ENCODE measurements around the gene RNF144B. TPM values are rescaled to one million over a fixed set of nuclear protein-coding genes. Genes with fewer than 3 reads are reported as not detected.

RNF144B gene
- total and polyA plus RNA-seq, 4 donors, result 3.3 to 12.0 (median 6.3) TPM

GRCh38 chr6:18485660-18486435, 98.7 kb downstream of the RNF144B start:
- H3K4me1 ChIP-seq (ENCODE audit: control insufficient read depth, insufficient read depth, low read length), result no peaks in the 10 kb centered on the region
- no peaks in the 10 kb centered on the region for H3K36me3 ChIP-seq (ENCODE audit: control insufficient read depth, insufficient read depth, low read length)
- no peak for DNase-seq (ENCODE audit: low read depth in 4 of 6, low spot score in 6 of 6)
- H3K9me3 ChIP-seq (ENCODE audit: control insufficient read depth, insufficient read depth, low read length), result no peaks in the 10 kb centered on the region
- H3K27ac ChIP-seq (ENCODE audit: low read depth, low read length), result no peak overlapping the region
- no peaks in the 10 kb centered on the region for H3K27me3 ChIP-seq (ENCODE audit: control insufficient read depth, insufficient read depth, low read length)
- H3K4me3 ChIP-seq (ENCODE audit: low read depth, low read length), result no peak overlapping the region
- whole genome bisulfite sequencing (ENCODE audit: insufficient coverage), result no CpG with 5 or more reads among the region's 3 CpGs

- H3K4me3 ChIP-seq (ENCODE audit: low read depth, low read length), result no peak overlapping the region
- DNase-seq (ENCODE audit: low read depth in 4 of 6, low spot score in 6 of 6), result peak in 1 of 6 donors; percentile 36
- no peak overlapping the region for H3K27ac ChIP-seq (ENCODE audit: low read depth, low read length)
- WGBS (ENCODE audit: insufficient coverage), result no CpG with 5 or more reads among the region's 2 CpGs
- H3K9me3 ChIP-seq (ENCODE audit: control insufficient read depth, insufficient read depth, low read length), result no peaks in the 10 kb centered on the region
- H3K27me3 ChIP-seq (ENCODE audit: control insufficient read depth, insufficient read depth, low read length), result no peaks in the 10 kb centered on the region
- H3K36me3 ChIP-seq (ENCODE audit: control insufficient read depth, insufficient read depth, low read length), result no peaks in the 10 kb centered on the region
- peaks cover 4% of the 10 kb centered on the region for H3K4me1 ChIP-seq (ENCODE audit: control insufficient read depth, insufficient read depth, low read length)
These were observed 100.9 kb downstream of the RNF144B start for GRCh38 chr6:18488004-18488403.

GRCh38 chr6:18488526-18489270, 101.5 kb downstream of the RNF144B start:
- peaks cover 4% of the 10 kb centered on the region for H3K4me1 ChIP-seq (ENCODE audit: control insufficient read depth, insufficient read depth, low read length)
- H3K27ac ChIP-seq (ENCODE audit: low read depth, low read length), result no peak overlapping the region
- WGBS (ENCODE audit: insufficient coverage), result 81% methylated on average over 3 of the region's 5 CpGs
- no peaks in the 10 kb centered on the region for H3K27me3 ChIP-seq (ENCODE audit: control insufficient read depth, insufficient read depth, low read length)
- H3K36me3 ChIP-seq (ENCODE audit: control insufficient read depth, insufficient read depth, low read length), result no peaks in the 10 kb centered on the region
- no peak for DNase-seq (ENCODE audit: low read depth in 4 of 6, low spot score in 6 of 6)
- H3K4me3 ChIP-seq (ENCODE audit: low read depth, low read length), result no peak overlapping the region
- no peaks in the 10 kb centered on the region for H3K9me3 ChIP-seq (ENCODE audit: control insufficient read depth, insufficient read depth, low read length)

GRCh38 chr6:18489335-18489734, 102.2 kb downstream of the RNF144B start:
- Histone ChIP-seq H3K4me1 (ENCODE audit: control insufficient read depth, insufficient read depth, low read length) (peaks cover 4% of the 10 kb centered on the region), H3K27me3 (ENCODE audit: control insufficient read depth, insufficient read depth, low read length) (no peaks in the 10 kb centered on the region), H3K27ac (ENCODE audit: low read depth, low read length) (no peak overlapping the region), H3K36me3 (ENCODE audit: control insufficient read depth, insufficient read depth, low read length) (no peaks in the 10 kb centered on the region), H3K4me3 (ENCODE audit: low read depth, low read length) (no peak overlapping the region), H3K9me3 (ENCODE audit: control insufficient read depth, insufficient read depth, low read length) (no peaks in the 10 kb centered on the region)
- WGBS (ENCODE audit: insufficient coverage), result 100% methylated on average over 2 of the region's 4 CpGs
- no peak for DNase-seq (ENCODE audit: low read depth in 4 of 6, low spot score in 6 of 6)

- H3K36me3 ChIP-seq (ENCODE audit: control insufficient read depth, insufficient read depth, low read length), result no peaks in the 10 kb centered on the region
- H3K4me3 ChIP-seq (ENCODE audit: low read depth, low read length), result no peak overlapping the region
- no peaks in the 10 kb centered on the region for H3K9me3 ChIP-seq (ENCODE audit: control insufficient read depth, insufficient read depth, low read length)
- no peak overlapping the region for H3K27ac ChIP-seq (ENCODE audit: low read depth, low read length)
- H3K4me1 ChIP-seq (ENCODE audit: control insufficient read depth, insufficient read depth, low read length), result peaks cover 4% of the 10 kb centered on the region
- H3K27me3 ChIP-seq (ENCODE audit: control insufficient read depth, insufficient read depth, low read length), result no peaks in the 10 kb centered on the region
- 38% methylated on average over 6 of the region's 11 CpGs for WGBS (ENCODE audit: insufficient coverage)
- DNase-seq (ENCODE audit: low read depth in 4 of 6, low spot score in 6 of 6), result no peak
These were observed 104.3 kb downstream of the RNF144B start for GRCh38 chr6:18491308-18492045.

- Histone ChIP-seq H3K27me3 (ENCODE audit: control insufficient read depth, insufficient read depth, low read length) (no peaks in the 10 kb centered on the region), H3K4me3 (ENCODE audit: low read depth, low read length) (no peak overlapping the region), H3K4me1 (ENCODE audit: control insufficient read depth, insufficient read depth, low read length) (peaks cover 4% of the 10 kb centered on the region), H3K36me3 (ENCODE audit: control insufficient read depth, insufficient read depth, low read length) (no peaks in the 10 kb centered on the region), H3K9me3 (ENCODE audit: control insufficient read depth, insufficient read depth, low read length) (no peaks in the 10 kb centered on the region), H3K27ac (ENCODE audit: low read depth, low read length) (no peak overlapping the region)
- WGBS (ENCODE audit: insufficient coverage), result no CpG with 5 or more reads among the region's 2 CpGs
- no peak for DNase-seq (ENCODE audit: low read depth in 4 of 6, low spot score in 6 of 6)
These were observed 105.8 kb downstream of the RNF144B start for GRCh38 chr6:18492972-18493371.

GRCh38 chr6:18493382-18493891, 106.3 kb downstream of the RNF144B start:
- Histone ChIP-seq H3K4me3 (ENCODE audit: low read depth, low read length) (no peak overlapping the region), H3K27me3 (ENCODE audit: control insufficient read depth, insufficient read depth, low read length) (no peaks in the 10 kb centered on the region), H3K4me1 (ENCODE audit: control insufficient read depth, insufficient read depth, low read length) (peaks cover 4% of the 10 kb centered on the region), H3K9me3 (ENCODE audit: control insufficient read depth, insufficient read depth, low read length) (no peaks in the 10 kb centered on the region), H3K27ac (ENCODE audit: low read depth, low read length) (no peak overlapping the region), H3K36me3 (ENCODE audit: control insufficient read depth, insufficient read depth, low read length) (no peaks in the 10 kb centered on the region)
- WGBS (ENCODE audit: insufficient coverage), result 95% methylated on average over 3 of the region's 4 CpGs
- no peak for DNase-seq (ENCODE audit: low read depth in 4 of 6, low spot score in 6 of 6)

- no CpG with 5 or more reads among the region's 2 CpGs for WGBS (ENCODE audit: insufficient coverage)
- no peaks in the 10 kb centered on the region for H3K36me3 ChIP-seq (ENCODE audit: control insufficient read depth, insufficient read depth, low read length)
- no peaks in the 10 kb centered on the region for H3K27me3 ChIP-seq (ENCODE audit: control insufficient read depth, insufficient read depth, low read length)
These were observed 106.8 kb downstream of the RNF144B start for GRCh38 chr6:18493925-18494324.

GRCh38 chr6:18495236-18495635, 108.1 kb downstream of the RNF144B start:
- no peak for DNase-seq (ENCODE audit: low read depth in 4 of 6, low spot score in 6 of 6)
- no peaks in the 10 kb centered on the region for H3K27me3 ChIP-seq (ENCODE audit: control insufficient read depth, insufficient read depth, low read length)
- peaks cover 4% of the 10 kb centered on the region for H3K4me1 ChIP-seq (ENCODE audit: control insufficient read depth, insufficient read depth, low read length)
- H3K4me3 ChIP-seq (ENCODE audit: low read depth, low read length), result no peak overlapping the region
- 92% methylated on average over 1 of the region's 2 CpGs for WGBS (ENCODE audit: insufficient coverage)
- H3K9me3 ChIP-seq (ENCODE audit: control insufficient read depth, insufficient read depth, low read length), result no peaks in the 10 kb centered on the region
- no peaks in the 10 kb centered on the region for H3K36me3 ChIP-seq (ENCODE audit: control insufficient read depth, insufficient read depth, low read length)
- H3K27ac ChIP-seq (ENCODE audit: low read depth, low read length), result no peak overlapping the region

More at GRCh38 chr6:18493925-18494324, 106.8 kb downstream of the RNF144B start:
- Histone ChIP-seq H3K27ac (ENCODE audit: low read depth, low read length) (no peak overlapping the region), H3K4me3 (ENCODE audit: low read depth, low read length) (no peak overlapping the region), H3K9me3 (ENCODE audit: control insufficient read depth, insufficient read depth, low read length) (no peaks in the 10 kb centered on the region), H3K4me1 (ENCODE audit: control insufficient read depth, insufficient read depth, low read length) (peaks cover 4% of the 10 kb centered on the region)
- DNase-seq (ENCODE audit: low read depth in 4 of 6, low spot score in 6 of 6), result no peak
